BLaER1 (cell line): ENCODE results near the gene C11orf71.

Source experiments
- H3K27ac ChIP-seq: shearing (Covaris generic); formaldehyde crosslinking; 2 replicates; pipeline ENCODE4 v1.8.1; 2022
- H3K27me3 ChIP-seq: shearing (Covaris generic); formaldehyde crosslinking; 2 replicates; pipeline ENCODE4 v1.8.1; 2022
- H3K36me3 ChIP-seq: shearing (Covaris generic); formaldehyde crosslinking; 2 replicates; pipeline ENCODE4 v1.8.1; 2022
- H3K4me1 ChIP-seq: shearing (Covaris generic); formaldehyde crosslinking; 2 replicates; pipeline ENCODE4 v1.8.1; 2022
- H3K4me2 ChIP-seq: shearing (Covaris generic); formaldehyde crosslinking; 2 replicates; pipeline ENCODE4 v1.8.1; 2022
- H3K4me3 ChIP-seq: shearing (Covaris generic); formaldehyde crosslinking; 2 replicates; pipeline ENCODE4 v1.8.1; 2022
- H3K9ac ChIP-seq: shearing (Covaris generic); formaldehyde crosslinking; 2 replicates; pipeline ENCODE4 v1.8.1; 2022
- H3K9me3 ChIP-seq: shearing (Covaris generic); formaldehyde crosslinking; 2 replicates; pipeline ENCODE4 v1.8.1; 2022
- H4K20me1 ChIP-seq: shearing (Covaris generic); formaldehyde crosslinking; 2 replicates; pipeline ENCODE4 v1.8.1; 2022
- Cebpa-rat ChIP-seq: shearing (Covaris generic); IDR thresholded peaks from 2 replicates; pipeline ENCODE4 v1.8.1; 2022

C11orf71 gene

DNA sequence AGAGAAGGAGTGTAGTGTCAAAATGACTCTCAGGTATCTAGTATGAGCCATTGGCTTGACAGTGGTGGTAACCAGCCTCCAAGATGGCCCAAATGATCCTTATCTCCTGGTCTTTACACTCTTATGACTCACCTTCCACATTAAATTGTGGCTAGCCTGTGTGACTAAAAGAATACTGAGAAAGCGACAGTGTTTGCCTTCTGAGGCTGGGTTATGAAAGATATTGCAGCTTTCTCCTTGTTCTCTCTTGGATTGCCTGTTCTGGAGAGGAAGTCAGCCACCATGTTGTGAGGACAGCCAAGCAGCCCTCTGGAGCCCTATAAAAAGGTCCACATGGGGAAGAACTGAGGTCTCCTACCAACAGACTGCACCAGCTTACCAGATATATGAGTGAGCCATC is 15.8 kb downstream of the C11orf71 start:
- no peaks in the 10 kb centered on the region for H3K4me1 ChIP-seq
- no peak overlapping the region for H3K4me2 ChIP-seq
- no peaks in the 10 kb centered on the region for H4K20me1 ChIP-seq
- no peak overlapping the region for H3K9ac ChIP-seq
- no peaks in the 10 kb centered on the region for H3K9me3 ChIP-seq
- H3K27ac ChIP-seq, result no peak overlapping the region
- H3K36me3 ChIP-seq, result no peaks in the 10 kb centered on the region
- no peak overlapping the region for H3K4me3 ChIP-seq
- TF ChIP-seq Cebpa-rat, result no peak
- H3K27me3 ChIP-seq, result no peaks in the 10 kb centered on the region

DNA sequence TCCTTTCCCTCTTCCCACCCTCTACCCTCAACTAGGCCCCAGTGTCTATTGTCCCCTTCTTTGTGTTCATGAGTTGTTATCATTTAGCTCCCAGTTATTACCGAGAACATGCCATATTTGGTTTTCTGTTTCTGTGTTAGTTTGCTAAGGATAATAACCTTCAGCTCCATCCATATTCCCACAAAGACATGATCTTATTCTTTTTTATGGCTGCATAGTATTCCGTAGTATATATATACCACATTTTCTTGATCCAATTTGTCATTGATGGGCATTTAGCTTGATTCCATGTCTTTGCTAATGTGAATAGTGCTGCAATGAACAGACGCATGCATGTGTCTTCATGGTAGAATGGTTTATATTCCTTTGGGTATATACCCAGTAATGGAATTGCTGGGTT is 17.8 kb downstream of the C11orf71 start:
- no peaks in the 10 kb centered on the region for H3K4me1 ChIP-seq
- TF ChIP-seq Cebpa-rat, result no peak
- H3K36me3 ChIP-seq, result no peaks in the 10 kb centered on the region
- H3K9ac ChIP-seq, result no peak overlapping the region
- no peak overlapping the region for H3K4me3 ChIP-seq
- no peaks in the 10 kb centered on the region for H3K27me3 ChIP-seq
- no peaks in the 10 kb centered on the region for H4K20me1 ChIP-seq
- no peak overlapping the region for H3K4me2 ChIP-seq
- no peak overlapping the region for H3K27ac ChIP-seq
- no peaks in the 10 kb centered on the region for H3K9me3 ChIP-seq

DNA sequence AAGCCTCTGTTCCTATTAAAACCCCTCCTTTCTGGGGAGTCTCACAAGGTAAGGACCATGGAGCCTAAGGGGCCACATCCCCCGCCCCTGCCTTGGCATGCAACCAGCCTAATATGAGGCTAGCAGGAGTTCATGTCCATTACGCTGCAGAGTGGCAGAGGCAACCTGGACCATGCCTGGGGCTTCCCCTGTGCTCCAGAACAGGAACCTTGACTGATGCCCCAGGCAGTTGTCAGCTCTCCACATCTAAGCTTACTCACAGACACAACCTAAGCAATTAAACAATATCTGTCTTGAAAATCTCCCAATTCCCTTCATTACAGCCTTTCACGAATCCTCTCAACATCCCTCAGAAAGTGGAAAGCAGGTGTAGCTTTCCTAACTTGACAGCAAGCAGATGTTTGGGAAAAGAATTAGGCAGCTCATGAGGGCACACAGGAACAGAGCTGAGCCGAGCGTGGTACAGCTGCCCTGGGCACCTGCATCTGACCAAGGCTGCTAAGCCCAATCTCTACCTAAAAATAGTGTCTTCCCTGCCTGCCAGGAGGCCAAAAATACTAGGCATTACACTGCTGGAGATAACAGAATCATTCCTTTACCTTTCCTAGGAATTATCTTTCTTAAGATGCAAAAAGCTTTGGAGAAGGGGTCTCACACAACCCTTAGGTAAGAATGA is 20.8 kb downstream of the C11orf71 start:
- TF ChIP-seq Cebpa-rat, result no peak
- no peak overlapping the region for H3K27ac ChIP-seq
- no peaks in the 10 kb centered on the region for H3K27me3 ChIP-seq
- H3K4me3 ChIP-seq, result no peak overlapping the region
- H3K9me3 ChIP-seq, result no peaks in the 10 kb centered on the region
- no peaks in the 10 kb centered on the region for H3K4me1 ChIP-seq
- H3K36me3 ChIP-seq, result no peaks in the 10 kb centered on the region
- no peak overlapping the region for H3K9ac ChIP-seq
- no peak overlapping the region for H3K4me2 ChIP-seq
- no peaks in the 10 kb centered on the region for H4K20me1 ChIP-seq

DNA sequence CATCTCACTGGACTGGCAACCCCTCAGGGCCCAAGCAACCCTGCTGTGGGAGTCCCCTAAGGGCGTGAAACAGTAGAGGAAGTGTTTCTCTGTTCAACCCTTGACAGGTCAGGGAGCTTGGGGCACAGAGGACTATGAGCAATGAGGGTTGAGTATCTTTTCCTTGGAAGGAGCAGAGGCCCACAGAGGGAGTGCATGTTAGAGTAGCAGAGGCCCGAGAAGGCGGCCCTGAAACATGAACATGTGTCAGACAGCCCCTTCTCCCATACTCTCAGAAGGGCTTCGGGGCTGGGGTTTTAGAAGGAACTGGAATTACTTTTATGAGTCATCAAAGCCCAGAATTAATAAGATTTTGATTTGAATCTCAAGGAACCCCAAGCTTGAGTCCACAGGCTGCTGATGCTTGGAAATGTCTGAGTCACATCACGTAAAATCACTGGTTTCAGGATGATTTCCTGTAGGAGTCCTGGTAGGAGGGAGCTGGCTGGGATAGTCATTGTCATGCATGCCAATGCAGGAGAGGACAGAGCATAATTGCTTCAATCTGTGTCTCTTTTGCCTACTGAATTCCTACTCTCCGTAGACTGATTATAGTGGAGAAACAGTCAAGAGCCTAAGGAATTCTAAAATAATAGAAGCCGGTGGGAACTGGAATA is 22.6 kb downstream of the C11orf71 start:
- Histone ChIP-seq H3K9me3 (no peaks in the 10 kb centered on the region), H4K20me1 (no peaks in the 10 kb centered on the region), H3K27me3 (no peaks in the 10 kb centered on the region), H3K4me2 (no peak overlapping the region), H3K9ac (no peak overlapping the region), H3K4me1 (no peaks in the 10 kb centered on the region), H3K4me3 (no peak overlapping the region), H3K27ac (no peak overlapping the region), H3K36me3 (no peaks in the 10 kb centered on the region)
- TF ChIP-seq Cebpa-rat, result no peak

DNA sequence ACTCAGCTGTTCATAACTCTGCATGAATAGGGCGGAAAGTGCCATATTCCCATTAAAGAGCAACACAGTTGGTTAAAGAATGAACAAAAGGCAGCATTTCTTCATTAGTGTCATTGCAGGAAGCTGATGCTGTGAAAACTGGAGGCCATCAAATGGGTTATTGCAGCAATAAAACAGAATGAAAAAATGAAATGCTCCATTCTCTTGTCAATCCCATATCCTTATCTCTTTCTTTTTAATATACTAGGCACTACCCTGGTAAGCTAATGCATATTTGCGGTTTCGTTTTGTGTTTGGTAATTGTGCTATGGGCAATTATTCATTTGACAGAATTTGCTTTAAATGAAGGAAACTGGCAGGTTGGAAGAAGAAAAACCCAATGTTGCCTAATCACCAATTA is 25.3 kb downstream of the C11orf71 start:
- Histone ChIP-seq H3K27ac (no peak overlapping the region), H3K4me3 (no peak overlapping the region), H3K36me3 (no peaks in the 10 kb centered on the region), H3K4me1 (no peaks in the 10 kb centered on the region), H3K27me3 (no peaks in the 10 kb centered on the region), H3K9me3 (no peaks in the 10 kb centered on the region), H3K4me2 (no peak overlapping the region), H3K9ac (no peak overlapping the region), H4K20me1 (no peaks in the 10 kb centered on the region)
- no peak for TF ChIP-seq Cebpa-rat

DNA sequence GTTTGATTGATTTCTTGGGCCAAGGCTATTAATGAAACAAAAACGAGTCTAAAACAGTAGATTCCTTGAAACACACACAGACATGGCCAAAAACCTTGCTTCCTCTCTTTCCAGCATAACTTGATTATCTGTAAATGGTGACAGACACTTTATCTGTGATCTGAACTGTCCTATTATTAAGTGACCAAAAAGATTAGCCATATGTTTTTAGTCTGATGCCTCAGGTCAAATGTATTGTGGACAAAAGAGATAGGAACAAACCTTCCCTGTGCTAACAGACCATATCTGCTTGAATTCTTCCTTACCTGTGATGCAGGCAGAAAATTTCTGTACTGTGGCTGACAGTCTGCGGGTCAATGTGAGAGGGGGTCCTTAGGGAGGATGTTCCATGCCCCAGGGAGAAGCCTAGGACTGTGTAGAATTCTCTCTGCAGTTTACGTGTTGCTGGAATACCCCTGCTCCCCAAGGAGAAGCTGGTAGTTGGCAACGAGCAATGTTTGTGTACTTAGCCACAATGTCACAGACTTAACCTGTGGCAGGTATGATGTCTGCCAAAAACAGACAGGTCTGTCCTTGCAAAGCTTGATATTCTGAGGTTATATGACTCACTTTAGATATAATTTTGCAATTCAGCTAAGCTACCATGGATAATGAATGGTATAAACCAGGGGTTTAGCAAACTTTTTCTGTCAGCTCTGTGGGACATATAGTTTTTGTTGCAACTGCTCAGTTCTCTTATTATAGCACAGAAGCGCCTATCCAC is 31.2 kb downstream of the C11orf71 start:
- Histone ChIP-seq H3K4me1 (peaks cover 5% of the 10 kb centered on the region; the same call in 1 of the 2 replicates), H3K9me3 (no peaks in the 10 kb centered on the region), H4K20me1 (no peaks in the 10 kb centered on the region), H3K27me3 (no peaks in the 10 kb centered on the region), H3K27ac (no peak overlapping the region), H3K36me3 (no peaks in the 10 kb centered on the region), H3K4me3 (no peak overlapping the region), H3K4me2 (no peak overlapping the region), H3K9ac (no peak overlapping the region)
- no peak for TF ChIP-seq Cebpa-rat

DNA sequence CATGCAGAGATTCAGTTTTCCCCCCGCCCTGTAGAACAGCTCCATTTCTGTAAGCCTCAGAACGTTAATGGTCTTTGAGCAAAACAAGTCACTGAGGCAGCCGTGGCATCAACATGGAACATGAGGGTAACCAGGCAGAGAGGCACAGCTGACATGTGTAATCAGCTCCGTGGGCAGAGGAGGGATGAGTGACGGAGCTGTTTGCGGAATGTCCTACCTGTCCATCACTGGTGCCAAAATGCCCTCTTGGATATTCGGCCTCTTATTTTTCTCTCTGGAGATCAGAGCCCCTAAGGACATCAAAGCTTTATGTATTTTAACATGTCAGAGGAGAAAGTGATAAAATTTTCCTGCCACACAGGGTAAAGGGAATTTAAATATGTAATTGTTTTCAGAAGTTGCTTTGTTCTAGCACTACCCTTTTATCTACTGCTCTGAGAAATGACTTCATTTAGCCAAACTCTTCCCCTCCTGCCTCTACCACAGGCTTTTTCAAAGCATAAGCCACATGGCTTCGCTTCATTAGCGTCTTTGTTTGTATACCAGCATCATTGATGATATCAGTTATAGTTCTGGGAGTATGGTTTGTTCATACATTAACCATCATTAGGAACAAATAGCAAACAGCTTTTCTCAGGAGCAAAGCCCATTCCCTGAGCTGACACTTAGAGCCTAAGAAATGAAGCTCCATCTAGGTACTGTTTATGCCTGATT is 32.9 kb downstream of the C11orf71 start:
- H3K27me3 ChIP-seq, result no peaks in the 10 kb centered on the region
- H4K20me1 ChIP-seq, result no peaks in the 10 kb centered on the region
- H3K4me3 ChIP-seq, result no peak overlapping the region
- H3K27ac ChIP-seq, result no peak overlapping the region
- no peak for TF ChIP-seq Cebpa-rat
- no peaks in the 10 kb centered on the region for H3K9me3 ChIP-seq
- H3K36me3 ChIP-seq, result no peaks in the 10 kb centered on the region
- H3K4me2 ChIP-seq, result no peak overlapping the region
- peaks cover 5% of the 10 kb centered on the region; the same call in 1 of the 2 replicates for H3K4me1 ChIP-seq
- H3K9ac ChIP-seq, result no peak overlapping the region

DNA sequence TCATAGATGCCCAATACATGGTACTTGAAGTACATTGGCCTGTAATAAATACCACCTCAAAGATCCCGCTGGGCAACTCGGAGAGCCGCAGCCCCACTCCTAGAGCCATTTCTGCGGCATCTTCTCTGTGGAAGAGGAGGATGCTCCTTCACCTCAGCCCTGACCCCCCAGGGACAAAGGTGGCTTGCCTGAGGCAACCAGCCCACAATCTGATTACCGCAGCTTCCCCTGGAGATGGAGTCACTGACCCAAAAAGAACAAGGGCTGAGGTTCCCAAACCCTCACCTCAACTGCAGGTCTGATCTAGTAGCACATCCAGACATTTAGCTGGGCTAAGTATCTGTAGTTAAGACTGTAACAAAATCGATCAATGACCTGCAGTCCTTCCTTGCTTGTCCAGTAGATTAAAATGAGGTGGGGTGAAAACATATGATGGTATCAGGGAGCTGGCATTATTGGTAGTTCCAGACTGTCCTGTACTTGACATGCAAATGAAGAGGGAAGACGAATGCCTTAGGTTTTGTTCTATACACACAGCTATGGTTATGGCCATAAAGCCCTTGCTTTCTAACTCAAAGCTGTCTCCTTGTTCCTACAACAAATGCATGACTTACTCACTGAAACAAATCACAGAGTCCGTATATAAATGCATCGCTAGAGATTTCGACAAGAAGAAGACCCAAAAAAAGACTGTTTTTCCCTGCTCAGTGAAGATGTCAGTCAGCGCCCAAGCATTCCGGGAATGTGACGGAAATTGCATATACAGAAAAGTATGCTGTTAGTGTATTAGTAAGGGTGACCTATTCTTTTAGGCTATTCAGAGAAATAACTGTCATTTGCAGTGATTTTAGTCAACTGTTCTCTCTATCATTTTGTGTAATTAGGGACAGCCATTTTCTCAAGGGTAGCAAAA is 33.7 kb downstream of the C11orf71 start:
- no peak overlapping the region for H3K27ac ChIP-seq
- H3K36me3 ChIP-seq, result no peaks in the 10 kb centered on the region
- H3K4me3 ChIP-seq, result no peak overlapping the region
- no peak overlapping the region for H3K9ac ChIP-seq
- H3K4me2 ChIP-seq, result peak overlapping the region; percentile 13
- H3K9me3 ChIP-seq, result no peaks in the 10 kb centered on the region
- TF ChIP-seq Cebpa-rat, result no peak
- no peaks in the 10 kb centered on the region for H3K27me3 ChIP-seq
- H4K20me1 ChIP-seq, result no peaks in the 10 kb centered on the region
- peaks cover 5% of the 10 kb centered on the region; the same call in 1 of the 2 replicates for H3K4me1 ChIP-seq

DNA sequence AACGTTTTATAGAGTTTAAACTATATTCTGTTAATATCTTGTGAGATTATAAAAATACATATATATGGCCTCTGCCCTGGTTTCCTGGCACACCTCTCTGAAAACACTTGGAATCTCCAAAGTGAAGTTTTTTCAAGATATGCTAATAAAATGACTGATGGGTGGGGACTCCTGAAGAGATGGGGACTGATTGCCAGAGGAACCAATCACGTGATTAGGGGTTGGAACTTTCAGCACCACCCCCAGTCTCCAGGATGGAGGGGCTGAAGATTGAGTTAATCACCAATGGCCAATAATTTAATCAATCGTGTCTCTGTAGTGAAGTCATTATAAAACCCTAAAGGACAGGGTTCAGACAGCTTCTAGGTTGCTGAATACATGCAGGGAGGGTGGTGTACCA is 37.4 kb downstream of the C11orf71 start:
- no peak overlapping the region for H3K9ac ChIP-seq
- no peak overlapping the region for H3K4me2 ChIP-seq
- no peaks in the 10 kb centered on the region for H3K9me3 ChIP-seq
- H3K27ac ChIP-seq, result no peak overlapping the region
- no peak overlapping the region for H3K4me3 ChIP-seq
- H3K4me1 ChIP-seq, result peaks cover 5% of the 10 kb centered on the region; the same call in 1 of the 2 replicates
- H3K27me3 ChIP-seq, result no peaks in the 10 kb centered on the region
- TF ChIP-seq Cebpa-rat, result no peak
- H3K36me3 ChIP-seq, result no peaks in the 10 kb centered on the region
- no peaks in the 10 kb centered on the region for H4K20me1 ChIP-seq
